HepG2 (cell line): Measurements from ENCODE around the gene RAB22A. TPM values are rescaled to one million over a fixed set of nuclear protein-coding genes. Genes with fewer than 3 reads are reported as not detected.

ENCODE experiments used
- FIP1L1 ChIP-seq: fragments of 200-400 bp; formaldehyde crosslinking; IDR thresholded peaks from 2 replicates; pipeline ENCODE4 v1.6.1; 2018; ENCODE audit warnings: low read depth, mild to moderate bottlenecking, low read length, moderate library complexity, borderline replicate concordance; ENCODE audit not compliant: insufficient read depth
- GABPB1 ChIP-seq: IDR thresholded peaks from 2 replicates; pipeline ENCODE4 v1.6.1; 2016; ENCODE audit warnings: mild to moderate bottlenecking, missing genetic modification reagents, moderate library complexity, missing compliant biosample characterization
- ISL2 ChIP-seq: sonication (generic); formaldehyde crosslinking; IDR thresholded peaks from 2 replicates; pipeline ENCODE4 v1.5.0; 2020; ENCODE audit warnings: missing genetic modification reagents
- NFAT5 ChIP-seq: sonication (generic); formaldehyde crosslinking; IDR thresholded peaks from 2 replicates; pipeline ENCODE4 v1.4.0; 2020; ENCODE audit warnings: missing genetic modification reagents
- RBM39 ChIP-seq: fragments of 200-400 bp; formaldehyde crosslinking; IDR thresholded peaks from one replicate; pipeline ENCODE4 v1.6.1; 2018; ENCODE audit warnings: antibody characterized with exemption, mild to moderate bottlenecking, low read depth, low read length; ENCODE audit not compliant: poor library complexity, severe bottlenecking
- TOPORS ChIP-seq: sonication (generic); formaldehyde crosslinking; IDR thresholded peaks from 2 replicates; pipeline ENCODE4 v1.8.0; 2023; ENCODE audit warnings: mild to moderate bottlenecking, missing genetic modification reagents
- ZBTB20 ChIP-seq: sonication (generic); formaldehyde crosslinking; IDR thresholded peaks from 2 replicates; pipeline ENCODE4 v1.8.1; 2023; ENCODE audit warnings: missing genetic modification reagents, low read depth, mild to moderate bottlenecking, borderline replicate concordance
- ZBTB3 ChIP-seq: sonication (generic); formaldehyde crosslinking; IDR thresholded peaks from 2 replicates; pipeline ENCODE4 v1.4.0; 2020; ENCODE audit warnings: low read depth, mild to moderate bottlenecking, moderate library complexity, missing genetic modification reagents, borderline replicate concordance
- ZKSCAN5 ChIP-seq: sonication (generic); formaldehyde crosslinking; IDR thresholded peaks from 2 replicates; pipeline ENCODE4 v1.5.1; 2020; ENCODE audit warnings: mild to moderate bottlenecking, missing genetic modification reagents
- ZNF543 ChIP-seq: sonication (generic); formaldehyde crosslinking; IDR thresholded peaks from 2 replicates; pipeline ENCODE4 v1.4.0; 2020; ENCODE audit warnings: mild to moderate bottlenecking, missing genetic modification reagents
- ZSCAN31 ChIP-seq: sonication (generic); formaldehyde crosslinking; IDR thresholded peaks from 2 replicates; pipeline ENCODE4 v1.5.0; 2020; ENCODE audit warnings: low read depth, mild to moderate bottlenecking, missing genetic modification reagents
- polyA plus RNA-seq, 8 experiments: library from polyadenylated mRNA; depleted of rRNA in 3 of 8; stranded (reverse) in 7 of 8; unstranded in 1 of 8; fragments of >200 nt; fragmentation: Illumina TruSeq in 4 of 8; extraction: Trizol in 4 of 8; gene quantifications; 2 replicates each; pipeline versions ENCODE4 v1.2.1 to v1.2.3, GENCODE V29; 2011 to 2016; ENCODE audit warnings: low read depth in 4 of 8, missing spikeins in 1 of 8, mixed read lengths in 1 of 8; ENCODE audit not compliant: insufficient read depth in 1 of 8
- total RNA-seq, 5 experiments: library from RNA; depleted of rRNA; stranded (reverse); fragments of >200 nt; fragmentation: Illumina TruSeq; extraction: Trizol; gene quantifications; 2 replicates each; pipeline ENCODE4 v1.2.3, GENCODE V29; 2016; ENCODE audit warnings: low read depth in 1 of 5
- TF ChIP-seq, protein P1 (sequence below): sonication (generic); formaldehyde crosslinking; IDR thresholded peaks from 2 replicates; pipeline ENCODE4 v1.8.0; 2022; ENCODE audit warnings: missing genetic modification reagents, mild to moderate bottlenecking, moderate library complexity, borderline replicate concordance
- TF ChIP-seq, protein P2 (sequence below): sonication (generic); formaldehyde crosslinking; IDR thresholded peaks from 2 replicates; pipeline ENCODE4 v1.5.0; 2020; ENCODE audit warnings: mild to moderate bottlenecking, missing genetic modification reagents

RAB22A gene
- total and polyA plus RNA-seq, 2 of the 13 experiments (the other 11 are each of a cell fraction or from before 2014, with no cell fraction given) = 10.7 to 11.2 TPM

DNA sequence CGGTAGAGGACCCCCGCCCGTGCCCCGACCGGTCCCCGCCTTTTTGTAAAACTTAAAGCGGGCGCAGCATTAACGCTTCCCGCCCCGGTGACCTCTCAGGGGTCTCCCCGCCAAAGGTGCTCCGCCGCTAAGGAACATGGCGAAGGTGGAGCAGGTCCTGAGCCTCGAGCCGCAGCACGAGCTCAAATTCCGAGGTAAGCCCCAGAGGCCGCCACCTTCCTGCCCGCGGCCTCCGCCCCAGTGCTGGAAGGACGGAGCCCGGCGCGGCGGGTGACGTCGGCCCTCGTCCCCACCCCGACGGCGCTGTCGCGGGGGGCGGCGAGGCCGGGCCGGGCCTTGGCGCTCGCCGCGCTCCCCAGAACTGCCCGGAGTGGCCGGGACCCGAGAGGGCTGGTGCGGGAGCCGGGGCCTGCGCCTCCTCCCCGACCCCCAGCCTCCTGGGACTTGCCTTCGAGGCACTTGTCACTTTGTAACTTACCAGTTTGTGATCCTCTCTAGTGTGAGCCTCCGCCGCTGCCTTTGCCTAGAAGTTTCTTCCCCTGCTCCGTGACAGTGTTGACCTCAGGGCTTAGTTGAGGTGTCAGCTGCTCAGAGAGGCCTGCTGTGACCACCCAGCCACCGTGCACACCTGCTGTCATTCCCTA is 79.9 kb downstream of the RAB22A start (continued):
- TF ChIP-seq NFAT5 (peak; percentile 80; the same call in 1 of the 2 replicates), ZBTB3 (CRISPR knock-in tag) (no peak), GABPB1 (CRISPR knock-in tag) (peak; percentile 62; the same call in 1 of the 2 replicates), ZNF543 (CRISPR knock-in tag) (peak; percentile 74), ISL2 (0 out of 2 replicates have a peak, but pooled peaks have one; percentile 54), TOPORS (CRISPR knock-in tag) (0 out of 2 replicates have a peak, but pooled peaks have one; percentile 17), FIP1L1 (no peak; the same call in 1 of the 2 replicates), ZKSCAN5 (CRISPR knock-in tag) (no peak; the same call in 1 of the 2 replicates), RBM39 (peak; percentile 53), ZBTB20 (CRISPR knock-in tag) (no peak), ZSCAN31 (peak; percentile 81)
- TF ChIP-seq, protein P1, sequence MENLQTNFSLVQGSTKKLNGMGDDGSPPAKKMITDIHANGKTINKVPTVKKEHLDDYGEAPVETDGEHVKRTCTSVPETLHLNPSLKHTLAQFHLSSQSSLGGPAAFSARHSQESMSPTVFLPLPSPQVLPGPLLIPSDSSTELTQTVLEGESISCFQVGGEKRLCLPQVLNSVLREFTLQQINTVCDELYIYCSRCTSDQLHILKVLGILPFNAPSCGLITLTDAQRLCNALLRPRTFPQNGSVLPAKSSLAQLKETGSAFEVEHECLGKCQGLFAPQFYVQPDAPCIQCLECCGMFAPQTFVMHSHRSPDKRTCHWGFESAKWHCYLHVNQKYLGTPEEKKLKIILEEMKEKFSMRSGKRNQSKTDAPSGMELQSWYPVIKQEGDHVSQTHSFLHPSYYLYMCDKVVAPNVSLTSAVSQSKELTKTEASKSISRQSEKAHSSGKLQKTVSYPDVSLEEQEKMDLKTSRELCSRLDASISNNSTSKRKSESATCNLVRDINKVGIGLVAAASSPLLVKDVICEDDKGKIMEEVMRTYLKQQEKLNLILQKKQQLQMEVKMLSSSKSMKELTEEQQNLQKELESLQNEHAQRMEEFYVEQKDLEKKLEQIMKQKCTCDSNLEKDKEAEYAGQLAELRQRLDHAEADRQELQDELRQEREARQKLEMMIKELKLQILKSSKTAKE (CRISPR knock-in tag) = no peak
- TF ChIP-seq, protein P2, sequence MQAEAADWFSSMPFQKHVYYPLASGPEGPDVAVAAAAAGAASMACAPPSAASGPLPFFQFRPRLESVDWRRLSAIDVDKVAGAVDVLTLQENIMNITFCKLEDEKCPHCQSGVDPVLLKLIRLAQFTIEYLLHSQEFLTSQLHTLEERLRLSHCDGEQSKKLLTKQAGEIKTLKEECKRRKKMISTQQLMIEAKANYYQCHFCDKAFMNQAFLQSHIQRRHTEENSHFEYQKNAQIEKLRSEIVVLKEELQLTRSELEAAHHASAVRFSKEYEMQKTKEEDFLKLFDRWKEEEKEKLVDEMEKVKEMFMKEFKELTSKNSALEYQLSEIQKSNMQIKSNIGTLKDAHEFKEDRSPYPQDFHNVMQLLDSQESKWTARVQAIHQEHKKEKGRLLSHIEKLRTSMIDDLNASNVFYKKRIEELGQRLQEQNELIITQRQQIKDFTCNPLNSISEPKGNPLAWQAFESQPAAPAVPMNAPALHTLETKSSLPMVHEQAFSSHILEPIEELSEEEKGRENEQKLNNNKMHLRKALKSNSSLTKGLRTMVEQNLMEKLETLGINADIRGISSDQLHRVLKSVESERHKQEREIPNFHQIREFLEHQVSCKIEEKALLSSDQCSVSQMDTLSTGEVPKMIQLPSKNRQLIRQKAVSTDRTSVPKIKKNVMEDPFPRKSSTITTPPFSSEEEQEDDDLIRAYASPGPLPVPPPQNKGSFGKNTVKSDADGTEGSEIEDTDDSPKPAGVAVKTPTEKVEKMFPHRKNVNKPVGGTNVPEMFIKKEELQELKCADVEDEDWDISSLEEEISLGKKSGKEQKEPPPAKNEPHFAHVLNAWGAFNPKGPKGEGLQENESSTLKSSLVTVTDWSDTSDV (CRISPR knock-in tag) = peak; percentile 58; the same call in 1 of the 2 replicates
